ENCODE measurements around the gene OTUB1.
A peak's percentile ranks its signal among the peaks of the same experiment; 100 is the strongest.
"Not testable (repeated sequence)": the region's sequence is repeated elsewhere in the genome, so short reads cannot be mapped to it uniquely, and the experiment has no call there.

OTUB1 gene, protein sequence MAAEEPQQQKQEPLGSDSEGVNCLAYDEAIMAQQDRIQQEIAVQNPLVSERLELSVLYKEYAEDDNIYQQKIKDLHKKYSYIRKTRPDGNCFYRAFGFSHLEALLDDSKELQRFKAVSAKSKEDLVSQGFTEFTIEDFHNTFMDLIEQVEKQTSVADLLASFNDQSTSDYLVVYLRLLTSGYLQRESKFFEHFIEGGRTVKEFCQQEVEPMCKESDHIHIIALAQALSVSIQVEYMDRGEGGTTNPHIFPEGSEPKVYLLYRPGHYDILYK

DNA sequence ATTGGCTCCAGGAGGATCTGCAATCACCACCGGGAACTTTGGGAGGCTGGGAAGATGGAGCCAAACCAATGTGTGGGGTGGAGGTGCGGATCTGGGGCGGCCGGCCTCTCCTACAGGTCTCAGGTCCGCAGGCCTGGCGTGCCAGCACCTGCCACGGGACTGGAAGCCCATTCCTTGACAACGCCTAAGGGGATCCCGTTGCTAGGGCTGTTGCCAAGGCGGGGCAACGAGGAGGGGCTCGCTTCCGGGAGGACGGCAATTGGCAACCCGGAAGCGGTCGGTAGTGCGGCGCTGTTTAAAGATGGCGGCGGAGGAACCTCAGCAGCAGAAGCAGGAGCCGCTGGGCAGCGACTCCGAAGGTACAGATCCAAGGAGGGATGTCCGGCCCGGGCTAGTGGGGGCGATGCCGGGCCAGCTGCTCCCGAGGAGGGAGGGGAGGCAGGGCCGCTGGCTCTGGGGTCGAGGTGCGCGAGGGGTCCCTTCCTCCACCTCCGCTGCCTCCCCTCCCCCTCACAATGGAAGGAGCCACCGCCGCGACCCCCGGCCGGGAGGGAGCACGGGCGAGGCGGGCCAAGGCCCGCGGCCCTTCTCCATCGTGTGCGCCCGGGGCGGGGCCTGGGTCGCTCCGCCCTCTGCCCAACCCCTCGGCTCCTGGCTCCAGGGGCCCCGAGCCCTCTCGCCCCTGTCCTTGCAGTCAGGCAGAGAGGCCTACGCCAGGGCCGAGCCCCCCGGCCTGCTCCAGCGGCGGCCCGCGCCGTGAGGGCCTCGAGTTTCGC lies at the start of gene OTUB1:
Gene OTUB1, plus strand, starts transcription at position 283 of the 776 bp plus-strand sequence. Its CDS starts 19 bp downstream, at position 302.
- peak; percentile 95 for DNase-seq (ENCODE audit: low spot score)

DNA sequence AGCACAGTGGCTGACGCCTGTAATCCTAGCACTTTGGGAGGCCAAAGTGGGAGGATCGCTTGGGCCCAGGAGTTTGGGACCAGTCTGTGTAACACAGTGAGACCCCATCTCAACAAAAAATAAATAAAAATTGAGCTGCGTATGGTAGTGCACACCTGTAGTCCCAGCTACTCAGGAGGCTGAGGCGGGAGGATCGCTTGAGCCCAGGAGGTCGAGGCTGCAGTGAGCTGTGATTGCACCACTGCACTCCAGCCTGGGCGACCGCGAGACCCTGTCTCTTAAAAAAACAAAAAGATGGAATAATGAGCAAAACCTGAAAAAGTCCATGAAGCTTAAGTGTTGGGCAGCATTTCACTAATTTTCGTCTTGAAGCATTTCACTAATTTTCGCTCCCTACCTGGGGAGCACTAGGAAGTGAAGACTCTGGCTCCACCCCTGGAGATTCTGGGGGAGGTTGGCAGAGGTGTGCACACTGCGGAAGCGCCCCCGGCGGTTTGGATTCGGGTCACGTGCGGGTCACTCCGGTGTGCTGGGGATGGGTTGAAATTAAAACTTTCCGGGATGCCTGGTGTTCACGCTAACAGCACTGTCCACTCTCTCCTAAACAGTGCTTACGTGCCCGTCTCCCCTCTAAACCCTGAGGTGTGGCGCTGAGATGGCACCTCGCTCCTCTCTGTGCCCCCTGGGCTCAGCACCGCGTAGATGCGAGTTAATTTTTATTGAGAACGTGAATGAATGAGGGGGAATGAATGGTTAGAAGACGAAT lies 48.3 kb upstream of the OTUB1 start:
- no peak for DNase-seq (ENCODE audit: low spot score)

DNA sequence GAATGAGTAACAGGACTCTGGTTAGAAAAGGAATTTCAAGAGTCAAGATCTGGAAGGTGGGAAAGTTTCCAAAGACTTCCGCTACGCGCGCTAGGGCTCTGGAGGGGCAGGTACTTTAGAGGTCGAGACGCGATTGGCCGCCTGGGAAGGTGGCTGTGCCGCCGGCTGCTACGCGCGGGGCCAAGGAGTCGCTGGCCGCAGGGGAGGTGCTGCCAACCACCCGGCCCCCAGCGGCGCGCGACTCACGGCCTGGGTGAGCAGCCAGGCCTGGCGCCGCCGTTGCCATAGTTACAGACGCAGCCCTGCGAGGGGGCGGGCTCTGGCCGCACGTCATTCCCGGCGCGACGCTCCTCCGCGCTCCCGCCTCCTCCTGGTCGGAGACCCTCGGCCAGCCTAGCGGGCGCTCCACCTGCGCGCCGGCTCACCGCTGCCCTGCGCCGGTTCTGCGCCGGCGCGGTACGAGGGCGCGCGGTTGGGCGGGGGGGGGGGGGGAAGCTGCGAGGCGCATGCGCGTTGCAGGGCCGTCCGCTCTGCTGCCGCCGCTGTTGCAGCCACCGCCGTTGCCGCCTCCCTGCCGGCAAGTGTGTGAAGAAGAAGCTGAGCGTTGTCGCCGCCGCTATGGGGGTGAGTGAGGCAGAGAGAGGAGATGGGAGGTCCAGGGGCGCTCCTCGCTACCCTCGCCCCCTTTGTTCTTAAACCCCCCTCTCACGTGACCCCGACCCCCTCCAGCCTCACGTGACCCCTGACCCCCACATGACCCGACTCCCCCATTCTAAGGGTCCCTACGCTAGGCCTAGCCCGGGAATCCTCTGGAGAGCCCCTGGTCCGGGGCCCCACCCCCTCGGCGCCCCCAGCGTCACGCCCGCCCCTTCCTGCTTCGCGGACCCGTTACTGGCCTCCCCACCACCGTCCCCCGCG lies 47.5 kb upstream of the OTUB1 start, which contains the start of gene NAA40:
Gene NAA40, plus strand, starts transcription at position 524 of the 918 bp plus-strand sequence. Its CDS starts 95 bp downstream, at position 619.
- peak; percentile 95 for DNase-seq (ENCODE audit: low spot score)

DNA sequence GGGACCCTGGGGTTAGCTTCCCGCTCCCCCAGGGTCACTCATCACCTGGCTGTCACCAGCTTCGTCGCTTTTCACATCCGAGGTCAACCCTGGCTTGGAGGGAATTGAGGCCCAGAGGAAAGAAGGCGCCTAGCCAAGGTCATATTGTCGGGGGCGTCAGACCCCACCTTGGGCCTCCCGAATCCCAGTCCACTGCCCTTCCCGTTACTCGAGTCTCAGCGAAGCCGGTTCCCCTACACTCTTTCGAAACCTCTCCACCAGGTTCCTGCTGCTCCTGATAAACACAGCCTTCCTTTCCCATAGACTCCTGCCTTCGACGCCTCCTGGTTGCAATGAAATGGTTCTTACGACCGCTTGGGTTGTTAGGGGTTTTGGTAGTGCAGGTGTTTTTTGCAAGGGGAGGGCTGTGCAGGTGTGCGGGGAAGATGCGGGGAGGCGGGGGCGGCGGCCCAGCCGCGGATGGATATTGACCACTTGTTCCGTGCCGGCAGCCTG lies 46.8 kb upstream of the OTUB1 start:
- DNase-seq (ENCODE audit: low spot score): peak; percentile 29

DNA sequence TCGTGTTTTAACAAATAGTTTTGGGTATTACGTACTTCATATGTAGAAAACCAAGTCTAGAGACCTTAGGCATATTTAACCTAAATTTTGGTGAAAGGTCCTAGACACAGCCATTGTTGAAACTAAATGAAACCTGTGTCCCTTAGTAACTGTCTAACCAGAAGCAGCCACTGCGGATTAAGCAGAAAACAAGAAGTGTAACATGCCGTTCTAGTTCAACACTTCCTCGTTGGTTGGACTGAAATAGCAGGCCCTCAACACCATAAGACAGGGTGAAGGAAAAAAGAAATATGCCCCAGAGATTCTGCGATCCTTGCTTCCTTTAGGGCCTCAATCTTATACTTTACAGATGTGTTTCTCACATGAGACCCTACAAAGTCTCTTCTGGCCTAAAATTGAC lies 45.5 kb upstream of the OTUB1 start:
- DNase-seq (ENCODE audit: low spot score): no peak

DNA sequence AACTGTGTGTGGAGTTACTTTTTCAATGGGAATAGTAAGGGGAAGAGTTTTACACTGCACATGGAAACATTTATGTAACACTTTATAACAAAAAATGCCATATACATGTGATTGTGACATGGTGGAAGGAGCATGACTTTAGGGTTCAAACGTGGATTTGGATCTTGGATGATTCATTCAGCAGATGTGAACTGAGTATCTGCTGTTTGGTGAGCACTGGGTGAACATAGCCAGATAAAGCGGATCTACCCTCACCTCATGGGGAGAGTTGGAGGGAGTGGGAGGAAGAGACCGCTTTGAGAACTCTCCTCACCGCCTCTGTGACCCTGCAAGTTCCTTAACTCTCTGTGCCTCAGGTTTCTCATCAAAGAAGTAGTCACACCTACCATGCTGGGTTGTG lies 44.3 kb upstream of the OTUB1 start:
- no peak for DNase-seq (ENCODE audit: low spot score)

DNA sequence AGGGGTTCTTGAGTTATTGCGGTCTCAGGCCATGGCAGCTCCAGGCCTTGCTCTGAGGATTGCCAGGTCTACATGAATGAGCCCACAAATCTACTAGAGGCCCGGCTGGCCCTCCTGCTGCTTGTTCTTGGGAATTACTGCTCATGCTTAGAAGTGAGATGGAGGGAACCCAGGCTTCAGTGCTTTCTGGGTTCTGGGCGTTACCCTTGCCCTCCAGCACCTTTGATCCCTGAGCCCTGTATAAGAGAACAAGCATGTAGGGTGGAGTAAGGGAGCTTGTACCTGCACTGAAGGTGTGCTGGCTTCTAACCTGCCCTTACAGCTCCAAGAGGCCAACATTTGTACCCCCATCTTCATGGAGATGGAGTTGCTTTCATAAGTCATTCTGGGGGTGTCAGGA lies 43.4 kb upstream of the OTUB1 start:
- DNase-seq (ENCODE audit: low spot score): no peak

DNA sequence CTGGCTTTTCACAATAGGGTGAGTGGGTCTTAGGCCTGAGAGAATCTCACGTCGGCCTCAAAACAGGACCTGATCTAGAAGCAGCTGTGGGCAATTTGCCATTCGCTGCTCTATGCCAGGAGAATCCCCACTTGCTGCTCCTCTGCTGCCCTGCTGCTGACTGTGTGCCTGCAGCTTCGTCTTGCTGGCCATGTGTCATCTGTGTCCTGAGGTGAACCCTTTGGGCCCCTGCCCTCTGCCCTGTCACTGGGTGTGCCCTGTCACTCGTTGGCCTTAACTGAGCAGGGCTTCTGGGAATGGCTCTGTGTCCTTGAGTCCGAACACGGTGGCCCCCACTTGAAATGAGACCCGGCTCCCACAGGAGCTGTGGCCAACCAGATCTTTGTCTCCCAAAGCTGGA lies 41.3 kb upstream of the OTUB1 start:
- peak; percentile 61 for DNase-seq (ENCODE audit: low spot score)

DNA sequence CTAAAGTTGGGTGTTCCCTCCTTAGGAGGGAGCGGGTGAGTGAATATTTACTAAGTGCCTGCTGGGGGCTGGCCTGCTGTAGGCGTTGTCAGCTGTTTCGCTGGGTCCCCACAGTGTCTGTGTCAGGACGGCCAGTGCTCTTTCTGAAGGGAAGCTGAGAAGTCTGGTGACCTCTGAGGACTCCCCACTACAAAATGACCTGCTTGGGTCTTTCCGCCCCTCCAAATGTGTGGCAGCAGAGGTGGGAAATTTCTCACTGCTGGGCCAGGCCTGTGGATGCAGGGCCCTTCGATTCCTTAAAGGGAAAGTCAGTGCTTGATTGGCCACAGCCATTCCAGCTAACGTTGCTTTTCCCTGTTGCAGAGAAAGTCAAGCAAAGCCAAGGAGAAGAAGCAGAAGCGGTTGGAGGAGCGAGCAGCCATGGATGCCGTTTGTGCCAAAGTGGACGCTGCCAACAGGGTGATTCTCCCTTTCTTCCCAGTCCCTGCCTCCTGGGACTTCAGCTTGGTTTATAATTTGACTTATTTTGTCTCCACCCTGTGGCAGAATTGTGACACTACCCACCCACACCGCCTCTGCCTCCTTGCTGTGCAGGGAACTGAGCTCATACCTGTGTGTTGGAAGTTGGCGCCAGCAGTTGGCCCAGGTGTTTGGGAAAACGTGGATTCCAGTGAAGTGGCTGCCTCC lies 40.6 kb upstream of the OTUB1 start:
- peak; percentile 86 for DNase-seq (ENCODE audit: low spot score)

DNA sequence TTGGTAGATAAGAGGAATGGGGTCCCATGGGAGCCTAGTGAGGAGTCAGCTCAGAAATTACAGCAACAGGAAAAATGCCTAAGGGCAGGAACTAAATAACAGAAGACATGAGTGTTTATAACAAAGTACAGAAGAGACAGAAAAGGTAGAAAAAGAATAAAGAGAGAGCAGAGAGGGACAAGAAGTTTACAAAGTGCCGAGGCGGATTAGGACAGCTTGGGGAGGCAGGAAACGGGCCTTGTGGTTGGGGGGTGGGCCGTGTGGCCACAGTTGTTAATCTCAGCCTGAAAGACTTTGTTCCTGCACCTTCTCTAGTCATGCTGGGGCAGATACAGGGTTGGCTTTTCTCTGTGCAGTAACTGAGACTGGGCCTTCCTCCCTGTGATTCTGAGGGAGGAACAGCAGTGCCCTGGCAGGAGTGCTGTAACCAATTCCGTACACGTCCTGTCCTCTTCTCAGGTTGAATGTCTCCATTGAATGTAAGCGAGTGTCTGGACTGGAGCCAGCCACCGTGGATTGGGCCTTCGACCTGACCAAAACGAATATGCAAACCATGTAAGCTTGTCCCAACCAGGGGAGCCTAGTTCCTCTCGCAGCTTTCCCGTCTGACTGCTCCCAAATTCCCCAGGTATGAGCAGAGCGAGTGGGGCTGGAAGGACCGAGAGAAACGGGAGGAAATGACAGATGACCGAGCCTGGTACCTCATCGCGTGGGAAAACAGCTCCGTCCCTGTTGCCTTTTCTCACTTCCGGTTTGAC lies 34.3 kb upstream of the OTUB1 start:
- no peak for DNase-seq (ENCODE audit: low spot score)

DNA sequence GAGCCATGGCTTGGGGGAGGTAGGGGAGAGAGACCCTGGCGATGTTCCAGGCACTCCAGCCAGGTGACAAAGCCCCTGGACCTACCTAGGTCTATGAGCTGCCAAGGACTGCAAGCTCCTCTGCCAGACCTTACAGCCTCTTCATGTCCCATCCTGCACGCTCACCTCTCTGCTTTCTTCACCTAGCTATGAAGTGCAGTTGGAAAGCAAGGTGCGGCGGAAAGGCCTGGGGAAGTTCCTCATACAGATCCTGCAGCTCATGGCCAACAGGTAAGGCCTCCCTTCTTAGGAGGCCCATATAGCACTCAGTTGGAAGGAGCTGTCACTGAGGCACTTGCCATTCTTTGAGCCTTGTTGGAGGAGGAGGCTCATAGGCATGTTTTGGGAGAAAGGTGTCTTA lies 33.7 kb upstream of the OTUB1 start:
- no peak for DNase-seq (ENCODE audit: low spot score)

DNA sequence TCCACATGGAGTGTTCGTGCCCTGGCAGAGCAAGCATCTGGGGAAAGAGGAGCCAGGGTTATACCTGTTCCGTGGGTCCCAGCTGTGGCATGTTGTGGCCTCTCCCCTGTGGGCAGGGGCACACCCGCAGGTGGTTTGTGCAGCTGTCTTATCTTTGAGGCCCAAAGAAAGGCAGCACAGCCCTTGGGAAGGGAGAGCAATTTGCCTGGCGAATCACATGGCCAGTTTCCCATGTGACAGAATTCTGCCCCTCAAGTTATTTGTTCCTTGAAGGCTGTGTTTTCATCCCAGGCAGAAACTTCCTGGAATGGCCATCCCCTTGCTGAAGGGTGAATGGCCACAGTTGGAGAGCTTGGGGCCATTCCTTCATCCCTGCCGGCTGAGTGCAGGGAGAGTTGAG lies 28.2 kb upstream of the OTUB1 start:
- no peak for DNase-seq (ENCODE audit: low spot score)

DNA sequence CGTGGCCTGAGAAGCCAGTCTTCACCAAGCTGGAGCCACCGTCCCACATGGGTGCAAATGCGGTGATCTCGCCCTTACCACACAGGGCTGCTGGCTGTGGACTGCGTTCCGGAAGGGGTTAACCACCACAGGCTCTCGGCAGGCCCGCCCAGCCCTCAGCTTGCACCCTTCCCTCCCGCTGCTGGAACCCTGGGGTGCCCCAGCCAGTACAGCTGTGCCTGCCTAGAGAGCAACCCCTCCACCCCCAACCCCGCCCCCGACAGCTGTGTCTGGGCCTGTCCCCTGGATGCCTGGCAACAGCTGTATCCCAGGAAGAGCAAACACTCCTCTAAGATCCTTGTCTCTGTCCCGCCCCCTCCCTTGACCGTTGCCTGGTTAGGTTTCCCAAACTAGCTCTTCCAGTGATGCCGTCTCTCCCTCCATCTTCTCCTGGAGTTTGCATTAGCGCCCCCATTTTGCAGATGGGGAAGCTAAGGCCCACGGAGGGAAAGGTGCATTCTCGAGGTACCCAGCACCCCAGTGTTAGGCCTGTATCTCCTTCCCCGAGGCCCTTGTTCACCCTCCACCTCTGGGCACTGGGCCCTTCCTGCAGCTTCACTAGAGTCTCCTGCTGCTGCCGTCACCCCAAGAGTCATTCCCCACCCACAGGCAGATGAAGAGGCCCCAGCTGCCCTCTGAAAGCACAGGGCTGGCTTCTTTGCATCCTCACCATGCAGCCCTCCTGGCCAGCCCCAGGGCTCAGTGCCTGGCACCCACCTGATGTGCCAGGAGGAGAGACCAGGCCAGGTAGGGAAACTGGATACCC lies 24.4 kb upstream of the OTUB1 start:
- no peak for DNase-seq (ENCODE audit: low spot score)

DNA sequence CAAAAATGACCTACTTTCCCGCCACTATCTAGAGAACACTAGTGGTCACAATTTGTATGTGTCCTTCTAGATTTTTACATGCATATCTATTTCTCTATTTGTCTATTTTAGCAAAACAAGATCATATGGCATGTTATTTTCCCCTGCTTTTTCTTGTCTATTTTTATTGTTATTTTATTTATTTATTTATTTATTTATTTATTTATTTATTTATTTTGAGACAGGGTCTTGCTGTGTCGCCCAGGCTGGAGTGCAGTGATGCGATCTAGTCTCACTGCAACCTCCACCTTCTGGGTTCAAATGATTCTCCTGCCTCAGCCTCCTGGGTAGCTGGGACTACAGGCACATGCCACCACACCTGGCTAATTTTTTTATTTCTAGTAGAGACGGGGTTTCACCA lies 22.3 kb upstream of the OTUB1 start:
- DNase-seq (ENCODE audit: low spot score): not testable (repeated sequence)

DNA sequence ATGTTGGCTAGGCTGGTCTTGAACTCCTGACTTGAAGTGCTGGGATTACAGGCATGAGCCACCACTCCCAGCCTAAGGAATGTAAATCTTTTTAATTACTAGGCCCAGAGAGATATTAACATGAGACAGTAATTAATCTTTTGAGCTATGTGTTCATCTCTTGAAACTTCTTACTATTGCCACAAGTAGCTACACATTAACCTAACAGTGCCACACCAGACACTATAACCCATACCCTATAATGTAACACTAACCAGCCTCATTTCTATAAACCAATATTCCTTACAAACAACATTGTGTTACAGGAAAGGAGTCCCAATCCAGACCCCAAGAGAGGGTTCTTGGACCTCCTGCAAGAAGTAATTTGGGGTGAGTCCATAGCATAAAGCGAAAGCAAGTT lies 19.8 kb upstream of the OTUB1 start:
- no peak for DNase-seq (ENCODE audit: low spot score)

DNA sequence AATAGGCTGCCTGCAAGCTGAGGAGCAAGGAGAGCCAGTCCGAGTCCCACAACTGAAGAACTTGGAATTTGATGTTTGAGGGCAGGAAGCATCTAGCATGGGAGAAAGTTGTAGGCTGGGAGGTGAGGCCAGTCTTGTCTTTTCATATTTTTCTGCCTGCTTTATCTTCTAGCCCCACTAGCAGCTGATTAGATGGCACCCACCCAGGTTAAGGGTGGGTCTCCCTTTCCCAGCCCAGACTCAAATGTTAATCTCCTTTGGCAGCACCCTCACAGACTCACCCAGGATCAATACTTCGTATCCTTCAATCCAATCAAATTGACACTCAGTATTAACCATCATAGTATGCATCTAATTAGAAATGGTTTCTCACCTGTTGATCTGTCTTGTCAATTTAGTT lies 16.8 kb upstream of the OTUB1 start:
- no peak for DNase-seq (ENCODE audit: low spot score)

DNA sequence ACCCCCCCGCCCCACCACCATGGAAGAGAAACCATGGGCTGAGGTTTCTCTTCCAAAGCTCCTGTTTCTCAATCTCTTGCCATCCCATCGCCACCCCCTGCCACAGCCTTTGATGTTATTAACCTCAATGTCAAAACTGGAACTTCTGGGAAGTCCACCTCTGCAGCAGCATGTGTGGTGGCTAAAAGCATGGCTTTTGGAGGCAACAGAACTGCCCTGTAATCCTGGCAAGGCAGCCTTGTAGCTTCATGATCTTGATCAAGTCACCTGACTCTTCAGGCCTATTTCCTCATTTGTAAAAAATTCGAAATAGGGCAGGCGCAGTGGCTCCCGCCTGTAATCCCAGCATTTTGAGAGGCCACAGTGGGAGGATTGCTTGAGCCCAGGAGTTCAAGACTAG lies 15.3 kb upstream of the OTUB1 start:
- no peak for DNase-seq (ENCODE audit: low spot score)

DNA sequence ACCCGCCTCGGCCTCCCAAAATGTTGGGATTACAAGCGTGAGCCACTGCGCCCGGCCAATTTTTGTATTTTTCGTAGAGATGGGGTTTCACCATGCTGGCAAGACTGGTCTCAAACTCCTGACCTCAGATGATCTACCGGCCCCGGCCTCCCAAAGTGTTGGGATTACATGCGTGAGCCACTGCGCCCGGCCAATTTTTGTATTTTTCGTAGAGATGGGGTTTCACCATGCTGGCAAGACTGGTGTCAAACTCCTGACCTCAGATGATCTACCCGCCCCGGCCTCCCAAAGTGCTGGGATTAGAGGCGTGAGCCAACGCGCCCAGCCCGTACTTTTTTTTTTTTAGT lies 12.4 kb upstream of the OTUB1 start:
- DNase-seq (ENCODE audit: low spot score): not testable (repeated sequence)
